ENCODE data around the gene ZNF74. TPM values are rescaled to one million over a fixed set of nuclear protein-coding genes. Genes with fewer than 3 reads are reported as not detected.

The ZNF74 gene
- polyA plus RNA-seq, 1 experiment, result 6.9 TPM

DNA sequence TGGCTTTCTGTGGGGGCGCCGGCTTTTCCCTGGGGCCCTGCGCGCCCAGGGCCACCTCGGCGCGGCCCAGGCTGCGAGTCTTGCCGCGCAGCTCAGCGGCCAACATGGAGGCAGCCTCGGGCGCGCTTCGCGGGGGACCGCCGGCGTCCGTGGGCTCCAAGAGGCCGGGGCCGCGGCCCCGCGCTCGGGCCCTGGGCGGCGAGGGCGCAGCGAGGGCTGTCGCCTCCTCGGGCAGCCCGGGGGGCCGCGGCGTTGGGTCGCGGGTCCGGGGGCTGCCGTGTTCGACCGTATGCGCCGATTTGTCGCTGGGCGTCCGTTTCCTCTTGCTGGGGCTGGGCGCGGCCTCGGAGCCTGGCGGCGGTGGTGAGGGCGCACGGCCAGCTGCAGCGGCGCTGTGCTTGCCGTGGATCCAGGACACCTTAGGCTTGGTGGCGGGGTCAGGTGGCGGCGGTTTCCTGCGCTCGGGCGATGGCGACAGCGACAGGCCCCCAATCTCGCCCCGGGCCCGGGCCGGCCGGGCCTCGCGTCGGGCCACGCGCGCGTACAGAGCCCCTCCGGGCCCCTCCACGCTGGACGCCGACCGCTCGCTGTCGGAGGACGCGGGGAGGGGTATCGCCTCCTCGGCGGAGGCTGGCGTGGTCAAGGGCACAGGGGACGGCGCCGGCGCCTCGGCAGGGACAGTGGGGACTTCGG is 31.8 kb downstream of the ZNF74 start:
- no peaks in the 10 kb centered on the region for H3K27me3 ChIP-seq (ENCODE audit: control insufficient read depth, insufficient read depth, low read length)
- no peak for DNase-seq (ENCODE audit: low read depth)
- no peak overlapping the region for H3K4me3 ChIP-seq (ENCODE audit: low read depth, low read length)
- CTCF ChIA-PET, result no interaction called here
- TF ChIP-seq, protein P1, sequence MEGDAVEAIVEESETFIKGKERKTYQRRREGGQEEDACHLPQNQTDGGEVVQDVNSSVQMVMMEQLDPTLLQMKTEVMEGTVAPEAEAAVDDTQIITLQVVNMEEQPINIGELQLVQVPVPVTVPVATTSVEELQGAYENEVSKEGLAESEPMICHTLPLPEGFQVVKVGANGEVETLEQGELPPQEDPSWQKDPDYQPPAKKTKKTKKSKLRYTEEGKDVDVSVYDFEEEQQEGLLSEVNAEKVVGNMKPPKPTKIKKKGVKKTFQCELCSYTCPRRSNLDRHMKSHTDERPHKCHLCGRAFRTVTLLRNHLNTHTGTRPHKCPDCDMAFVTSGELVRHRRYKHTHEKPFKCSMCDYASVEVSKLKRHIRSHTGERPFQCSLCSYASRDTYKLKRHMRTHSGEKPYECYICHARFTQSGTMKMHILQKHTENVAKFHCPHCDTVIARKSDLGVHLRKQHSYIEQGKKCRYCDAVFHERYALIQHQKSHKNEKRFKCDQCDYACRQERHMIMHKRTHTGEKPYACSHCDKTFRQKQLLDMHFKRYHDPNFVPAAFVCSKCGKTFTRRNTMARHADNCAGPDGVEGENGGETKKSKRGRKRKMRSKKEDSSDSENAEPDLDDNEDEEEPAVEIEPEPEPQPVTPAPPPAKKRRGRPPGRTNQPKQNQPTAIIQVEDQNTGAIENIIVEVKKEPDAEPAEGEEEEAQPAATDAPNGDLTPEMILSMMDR (IDR thresholded peaks at IDR 0.05; ENCODE audit: insufficient read depth, low read depth, low read length), result no peak
- H3K36me3 ChIP-seq (ENCODE audit: control insufficient read depth, insufficient read depth, low read length), result peaks cover 33% of the 10 kb centered on the region
- POLR2A ChIA-PET, result no interaction called here

DNA sequence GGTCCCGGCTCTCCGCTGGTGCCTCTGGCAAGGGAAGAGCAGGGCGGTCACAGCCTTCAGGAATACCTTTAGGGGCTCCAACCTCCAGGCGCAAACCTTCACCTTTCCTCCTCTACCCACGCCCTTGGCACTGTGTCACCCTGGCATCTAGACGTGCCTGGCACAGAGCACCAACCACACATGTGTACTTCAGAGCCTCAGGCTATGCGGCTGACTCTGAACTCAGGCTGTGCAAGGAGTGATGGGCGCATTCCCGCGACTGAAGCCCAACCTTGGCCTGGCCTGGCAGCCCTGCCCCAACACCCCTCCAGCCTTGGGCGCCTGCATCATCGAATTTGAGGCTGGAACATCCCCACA is 32.3 kb downstream of the ZNF74 start:
- Histone ChIP-seq H3K4me3 (ENCODE audit: low read depth, low read length) (no peak overlapping the region), H3K36me3 (ENCODE audit: control insufficient read depth, insufficient read depth, low read length) (peaks cover 35% of the 10 kb centered on the region), H3K27me3 (ENCODE audit: control insufficient read depth, insufficient read depth, low read length) (no peaks in the 10 kb centered on the region)
- ChIA-PET CTCF (no interaction called here), POLR2A (no interaction called here)
- DNase-seq (ENCODE audit: low read depth), result no peak
- TF ChIP-seq, protein P1 (IDR thresholded peaks at IDR 0.05; ENCODE audit: insufficient read depth, low read depth, low read length), result no peak

DNA sequence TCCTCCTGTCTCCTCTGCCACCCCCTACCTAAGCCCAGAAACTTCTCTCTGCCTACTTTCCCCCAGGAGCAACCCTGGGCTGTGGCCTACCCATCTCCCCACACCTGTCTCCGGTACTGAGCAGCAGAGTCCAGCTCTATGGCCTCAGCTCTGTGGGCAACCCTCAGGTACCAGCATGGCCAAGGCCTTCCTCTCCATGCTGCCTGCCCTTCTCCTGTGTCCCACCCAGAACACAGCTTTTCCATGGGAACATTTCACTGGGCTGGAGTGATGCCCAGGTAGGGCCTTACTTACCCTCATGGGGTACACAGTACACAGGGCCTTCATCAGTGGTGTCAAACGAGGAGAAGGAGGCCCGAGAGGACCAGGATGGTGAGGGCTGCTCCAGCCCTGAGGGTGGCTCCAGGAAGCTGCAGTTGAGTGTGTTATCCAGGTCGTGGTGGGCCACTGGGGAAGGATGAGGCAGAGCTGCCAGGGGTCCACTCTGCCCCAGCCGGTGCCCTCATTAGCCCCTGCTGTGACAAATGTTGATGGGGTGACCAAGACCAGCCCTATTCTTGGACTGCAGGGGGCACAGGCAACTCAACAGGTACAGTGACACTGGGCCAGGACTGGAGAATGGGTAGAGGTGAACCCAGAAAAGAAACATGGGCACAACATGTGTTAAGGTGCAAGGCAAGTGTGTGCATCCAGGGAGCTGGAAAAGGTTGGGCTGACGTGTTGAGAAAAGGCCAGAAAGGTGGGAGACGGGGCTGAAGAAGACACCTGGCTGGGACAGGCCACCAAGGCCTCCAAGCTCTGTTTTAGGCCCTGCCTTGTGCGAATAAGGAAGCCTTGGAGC is 33.4 kb downstream of the ZNF74 start:
- no peak for DNase-seq (ENCODE audit: low read depth)
- H3K27me3 ChIP-seq (ENCODE audit: control insufficient read depth, insufficient read depth, low read length), result no peaks in the 10 kb centered on the region
- POLR2A ChIA-PET, result no interaction called here
- peaks cover 35% of the 10 kb centered on the region for H3K36me3 ChIP-seq (ENCODE audit: control insufficient read depth, insufficient read depth, low read length)
- TF ChIP-seq, protein P1 (IDR thresholded peaks at IDR 0.05; ENCODE audit: insufficient read depth, low read depth, low read length), result no peak
- H3K4me3 ChIP-seq (ENCODE audit: low read depth, low read length), result no peak overlapping the region
- CTCF ChIA-PET, result interaction anchor here (1.1 to 1.5 kb wide), 2 partner anchors 9 to 29 kb away, joined by 3 read pairs; no protein-coding TSS in a partner anchor

DNA sequence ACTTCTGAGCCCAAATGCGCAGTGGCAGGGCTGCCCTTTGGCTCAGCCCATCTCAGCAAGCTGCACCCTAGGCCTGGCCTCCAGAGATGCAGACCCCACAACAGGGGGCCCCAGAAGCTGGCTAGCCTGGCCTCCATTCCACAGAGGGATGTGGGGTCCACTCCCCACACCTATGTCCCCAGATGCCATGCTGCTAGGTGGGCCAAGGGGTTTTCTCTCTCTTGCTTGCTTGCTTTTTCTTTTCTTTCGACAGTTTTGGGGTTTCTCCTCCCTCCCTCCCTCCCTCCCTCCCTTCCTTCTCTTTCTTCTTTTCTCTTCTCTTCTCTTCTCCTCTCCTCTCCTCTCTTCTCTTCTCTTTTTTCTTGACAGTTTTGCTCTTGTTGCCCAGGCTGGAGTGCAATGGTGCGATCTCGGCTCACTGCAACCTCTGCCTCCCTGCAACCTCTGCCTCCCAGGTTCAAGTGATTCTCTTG is 34.0 kb downstream of the ZNF74 start:
- TF ChIP-seq, protein P1 (IDR thresholded peaks at IDR 0.05; ENCODE audit: insufficient read depth, low read depth, low read length), result no peak
- DNase-seq (ENCODE audit: low read depth), result no peak
- Histone ChIP-seq H3K4me3 (ENCODE audit: low read depth, low read length) (no peak overlapping the region), H3K36me3 (ENCODE audit: control insufficient read depth, insufficient read depth, low read length) (peaks cover 37% of the 10 kb centered on the region), H3K27me3 (ENCODE audit: control insufficient read depth, insufficient read depth, low read length) (no peaks in the 10 kb centered on the region)
- CTCF ChIA-PET, result interaction anchor here (1.1 to 1.5 kb wide), 2 partner anchors 10 to 29 kb away, joined by 3 read pairs; no protein-coding TSS in a partner anchor
- POLR2A ChIA-PET, result no interaction called here
